GM23338 (cell line): ENCODE measurements around the gene AGAP2. TPM values are rescaled to one million over a fixed set of nuclear protein-coding genes. Genes with fewer than 3 reads are reported as not detected.

Experiments
- ATAC-seq: fragments of 200-7000 bp; cut with Tn5 transposase; 3 replicates; pipeline ENCODE4 v1.9.1; 2020
- DNase-seq: peaks from one replicate; pipeline ENCODE4 v3.0.0-alpha.2; 2015; ENCODE audit warnings: low spot score
- H2AFZ ChIP-seq: fragments of 200-600 bp; sonication (generic); 2 replicates; pipeline ENCODE4 v1.8.0; 2016; ENCODE audit warnings: antibody characterized with exemption, mild to moderate bottlenecking, moderate library complexity
- H3F3A ChIP-seq: fragments of 200-600 bp; sonication (generic); replicated peaks from 2 replicates; pipeline ENCODE4 v1.8.0; 2017; ENCODE audit warnings: antibody characterized with exemption, mixed run types, low read depth
- H3K27ac ChIP-seq: fragments of 200-600 bp; sonication (generic); 2 replicates; pipeline ENCODE4 v1.6.1; 2016; ENCODE audit warnings: low read depth
- H3K27me3 ChIP-seq: fragments of 200-600 bp; sonication (generic); 2 replicates; pipeline ENCODE4 v1.8.0; 2016; ENCODE audit warnings: mild to moderate bottlenecking, mixed run types, moderate library complexity; ENCODE audit not compliant: insufficient read depth
- H3K36me3 ChIP-seq: fragments of 200-600 bp; sonication (generic); 2 replicates; pipeline ENCODE4 v1.8.0; 2016; ENCODE audit warnings: mild to moderate bottlenecking; ENCODE audit not compliant: insufficient read depth
- H3K4me1 ChIP-seq: fragments of 200-600 bp; sonication (generic); 2 replicates; pipeline ENCODE4 v1.8.0; 2016; ENCODE audit warnings: mild to moderate bottlenecking, moderate library complexity; ENCODE audit not compliant: insufficient read depth
- H3K4me2 ChIP-seq: fragments of 200-600 bp; sonication (generic); 2 replicates; pipeline ENCODE4 v1.7.1; 2017; ENCODE audit warnings: mixed run types
- H3K4me3 ChIP-seq: fragments of 200-600 bp; sonication (generic); 2 replicates; pipeline ENCODE4 v1.6.1; 2016; ENCODE audit warnings: mixed run types
- H3K79me2 ChIP-seq: fragments of 200-600 bp; sonication (generic); replicated peaks from 2 replicates; pipeline ENCODE4 v1.8.0; 2017; ENCODE audit warnings: mild to moderate bottlenecking; ENCODE audit not compliant: insufficient read depth
- H3K9me2 ChIP-seq: fragments of 200-600 bp; sonication (generic); 2 replicates; pipeline ENCODE4 v1.8.0; 2017; ENCODE audit not compliant: insufficient read depth
- H4K20me1 ChIP-seq: fragments of 200-600 bp; sonication (generic); replicated peaks from 2 replicates; pipeline ENCODE4 v1.8.0; 2017; ENCODE audit warnings: mild to moderate bottlenecking; ENCODE audit not compliant: insufficient read depth
- H3K27ac Mint-ChIP-seq: 2 replicates; pipeline ENCODE4 v1.8.0; 2020; ENCODE audit warnings: inconsistent platforms, mild to moderate bottlenecking, moderate library complexity, mixed read lengths
- H3K27me3 Mint-ChIP-seq: 3 replicates; pipeline ENCODE4 v1.8.0; 2022; ENCODE audit warnings: low read depth, mild to moderate bottlenecking, moderate library complexity, mixed read lengths, inconsistent platforms; ENCODE audit not compliant: insufficient read depth, poor library complexity
- H3K36me3 Mint-ChIP-seq: 3 replicates; pipeline ENCODE4 v1.8.0; 2021; ENCODE audit warnings: low read depth, mild to moderate bottlenecking, inconsistent platforms, moderate library complexity, mixed read lengths
- H3K4me1 Mint-ChIP-seq: 3 replicates; pipeline ENCODE4 v1.8.0; 2020; ENCODE audit warnings: mild to moderate bottlenecking, inconsistent platforms, mixed read lengths
- H3K4me3 Mint-ChIP-seq: 3 replicates; pipeline ENCODE4 v1.8.0; 2021; ENCODE audit warnings: moderate library complexity, mild to moderate bottlenecking, inconsistent platforms, mixed read lengths
- H3K9me3 Mint-ChIP-seq: 3 replicates; pipeline ENCODE4 v1.8.0; 2020; ENCODE audit warnings: moderate library complexity, mild to moderate bottlenecking, inconsistent platforms, mixed read lengths
- CREB1 ChIP-seq: fragments of 250-450 bp; sonication (Bioruptor Pico); IDR thresholded peaks from 2 replicates; pipeline ENCODE4 v1.5.0; 2020; ENCODE audit warnings: low read depth, mild to moderate bottlenecking, moderate library complexity
- CTCF ChIP-seq, 2 experiments: fragments of 200-600 bp in 1 of 2; sonication (generic) in 1 of 2; conservative IDR thresholded peaks; 2 replicates each; pipeline versions ENCODE4 v1.5.1 to v1.6.1; 2016 to 2017; ENCODE audit warnings: antibody characterized with exemption in 2 of 2, low read depth in 2 of 2, mild to moderate bottlenecking in 2 of 2, moderate library complexity in 1 of 2
- EZH2 ChIP-seq: fragments of 200-600 bp; sonication (generic); IDR thresholded peaks from one replicate; pipeline ENCODE4 v1.8.0; 2017; ENCODE audit warnings: antibody characterized with exemption, mild to moderate bottlenecking, low read depth; ENCODE audit not compliant: unreplicated experiment
- EZH2phosphoT487 ChIP-seq: fragments of 200-600 bp; sonication (generic); IDR thresholded peaks from one replicate; pipeline ENCODE4 v1.8.1; 2018; ENCODE audit warnings: antibody characterized with exemption; ENCODE audit not compliant: unreplicated experiment
- JUNB ChIP-seq: IDR thresholded peaks from one replicate; pipeline ENCODE4 v1.6.1; 2016; ENCODE audit warnings: antibody characterized with exemption; ENCODE audit not compliant: unreplicated experiment
- NANOG ChIP-seq: IDR thresholded peaks from 2 replicates; pipeline ENCODE4 v1.6.1; 2016; ENCODE audit warnings: antibody characterized with exemption, borderline replicate concordance
- REST ChIP-seq: IDR thresholded peaks from one replicate; pipeline ENCODE4 v1.6.1; 2018; ENCODE audit warnings: antibody characterized with exemption; ENCODE audit not compliant: unreplicated experiment
- STAT1 ChIP-seq: IDR thresholded peaks from one replicate; pipeline ENCODE4 v1.6.1; 2016; ENCODE audit warnings: antibody characterized with exemption; ENCODE audit not compliant: unreplicated experiment
- polyA plus RNA-seq: library from polyadenylated mRNA; unstranded; fragments of >200 nt; fragmentation: Nextera tagmentation; extraction: Ambion mirVana; gene quantifications from 2 replicates; pipeline ENCODE4 v1.2.1, GENCODE V29; 2016
- total RNA-seq: library from RNA; depleted of rRNA; stranded (reverse); fragments of >200 nt; shearing (Covaris generic); gene quantifications from 2 replicates; pipeline ENCODE4 v1.2.3, GENCODE V29; 2014

Gene AGAP2
- total and polyA plus RNA-seq, 2 experiments from 2014 or later: 0.36 to 1.3 TPM

- Histone ChIP-seq H3K79me2 (no peaks in the 10 kb centered on the region), H3K36me3 (no peaks in the 10 kb centered on the region), H3K4me3 (no peak overlapping the region), H3K4me2 (no peak overlapping the region), H3K4me1 (peaks cover 9% of the 10 kb centered on the region), H3K9me2 (no peaks in the 10 kb centered on the region), H3K27me3 (peaks cover 100% of the 10 kb centered on the region), H4K20me1 (no peaks in the 10 kb centered on the region; the same call in 1 of the 2 replicates), H2AFZ (no peak overlapping the region), H3K27ac (no peak overlapping the region), H3F3A (peaks cover 6% of the 10 kb centered on the region)
- no peak for DNase-seq
- Mint-ChIP-seq H3K27ac (no peak overlapping the region), H3K36me3 (no peaks in the 10 kb centered on the region; the same call in 2 of the 3 replicates), H3K4me1 (peaks cover 22% of the 10 kb centered on the region), H3K4me3 (no peak overlapping the region), H3K27me3 (peaks cover 99% of the 10 kb centered on the region), H3K9me3 (peaks cover 2% of the 10 kb centered on the region; the same call in 2 of the 3 replicates)
- no peak for ATAC-seq
- TF ChIP-seq EZH2phosphoT487 (no peak), EZH2 (no peak), NANOG (no peak), REST (no peak), CREB1 (no peak), STAT1 (no peak), CTCF (conservative IDR thresholded peaks at IDR 0.05; ENCODE audit: low read depth in 2 of 2) (no peak), JUNB (no peak)
Observed at GRCh38 chr12:57731411-57732080, 7.0 kb downstream of the AGAP2 start.

GRCh38 chr12:57730336-57731067 is 8.0 kb downstream of the AGAP2 start:
- H2AFZ ChIP-seq: no peak overlapping the region
- ATAC-seq: no peak
- H3K27me3 Mint-ChIP-seq: peaks cover 97% of the 10 kb centered on the region
- no peak overlapping the region for H3K4me3 Mint-ChIP-seq
- no peak overlapping the region for H3K27ac Mint-ChIP-seq
- DNase-seq: no peak
- H4K20me1 ChIP-seq: no peaks in the 10 kb centered on the region; the same call in 1 of the 2 replicates
- peaks cover 19% of the 10 kb centered on the region for H3K4me1 Mint-ChIP-seq
- H3K9me2 ChIP-seq: no peaks in the 10 kb centered on the region
- no peak overlapping the region for H3K4me2 ChIP-seq
- no peaks in the 10 kb centered on the region for H3K79me2 ChIP-seq
- H3K9me3 Mint-ChIP-seq: no peaks in the 10 kb centered on the region; the same call in 2 of the 3 replicates
- no peaks in the 10 kb centered on the region for H3F3A ChIP-seq
- peaks cover 99% of the 10 kb centered on the region for H3K27me3 ChIP-seq
- no peaks in the 10 kb centered on the region; the same call in 2 of the 3 replicates for H3K36me3 Mint-ChIP-seq
- H3K36me3 ChIP-seq: no peaks in the 10 kb centered on the region
- no peak overlapping the region for H3K27ac ChIP-seq
- no peak overlapping the region for H3K4me3 ChIP-seq
- H3K4me1 ChIP-seq: peaks cover 2% of the 10 kb centered on the region; the same call in 1 of the 2 replicates
- TF ChIP-seq REST: no peak
- no peak for TF ChIP-seq CREB1
- no peak for TF ChIP-seq CTCF (conservative IDR thresholded peaks at IDR 0.05; ENCODE audit: low read depth in 2 of 2)
